Trophoblast cell (in vitro differentiated cells and primary cell): ENCODE results near the gene RFXANK.
"Not testable (repeated sequence)": the region's sequence is repeated elsewhere in the genome, so short reads cannot be mapped to it uniquely, and the experiment has no call there.

Experiments
- DNase-seq, 2 donors: peaks; one replicate each; pipeline ENCODE4 v3.0.0-alpha.2; 2016
- H2AFZ ChIP-seq: 2 replicates; pipeline ENCODE4 v1.6.1; 2013; ENCODE audit warnings: low read length, moderate library complexity, mild to moderate bottlenecking; ENCODE audit not compliant: insufficient read depth, poor library complexity
- H2AK5ac ChIP-seq: 2 replicates; pipeline ENCODE4 v1.6.1; 2013; ENCODE audit warnings: mild to moderate bottlenecking, low read length
- H2BK120ac ChIP-seq: 2 replicates; pipeline ENCODE4 v1.6.1; 2013; ENCODE audit warnings: low read length, mild to moderate bottlenecking, moderate library complexity; ENCODE audit not compliant: insufficient read depth, poor library complexity
- H2BK12ac ChIP-seq: 2 replicates; pipeline ENCODE4 v1.6.1; 2013; ENCODE audit warnings: mild to moderate bottlenecking, low read length, moderate library complexity
- H2BK5ac ChIP-seq: 2 replicates; pipeline ENCODE4 v1.6.1; 2013; ENCODE audit warnings: low read length, low read depth, moderate library complexity, mild to moderate bottlenecking; ENCODE audit not compliant: poor library complexity
- H3K14ac ChIP-seq: 2 replicates; pipeline ENCODE4 v1.6.1; 2013; ENCODE audit warnings: mild to moderate bottlenecking, low read length
- H3K18ac ChIP-seq: 2 replicates; pipeline ENCODE4 v1.6.1; 2013; ENCODE audit warnings: mild to moderate bottlenecking, low read length
- H3K23ac ChIP-seq: 2 replicates; pipeline ENCODE4 v1.6.1; 2013; ENCODE audit warnings: low read length
- H3K27ac ChIP-seq: 2 replicates; pipeline ENCODE4 v1.5.1; 2013; ENCODE audit warnings: low read depth, mild to moderate bottlenecking, inconsistent platforms, low read length, moderate library complexity
- H3K27me3 ChIP-seq: 2 replicates; pipeline ENCODE4 v1.6.1; 2013; ENCODE audit warnings: inconsistent platforms, mild to moderate bottlenecking, low read length, moderate library complexity; ENCODE audit not compliant: insufficient read depth
- H3K36me3 ChIP-seq, 2 experiments: 1 replicate in 1 of 2; 2 replicates in 1 of 2; pipeline ENCODE4 v1.6.1; 2013; ENCODE audit warnings: low read length in 2 of 2, mild to moderate bottlenecking in 2 of 2, moderate library complexity in 1 of 2; ENCODE audit not compliant: insufficient read depth in 2 of 2, control insufficient read depth in 1 of 2
- H3K4ac ChIP-seq: 2 replicates; pipeline ENCODE4 v1.6.1; 2013; ENCODE audit warnings: low read depth, mild to moderate bottlenecking, low read length, moderate library complexity
- H3K4me1 ChIP-seq, 2 experiments: 1 replicate in 1 of 2; 2 replicates in 1 of 2; pipeline ENCODE4 v1.6.1; 2013; ENCODE audit warnings: low read length in 2 of 2, mild to moderate bottlenecking in 2 of 2, moderate library complexity in 1 of 2; ENCODE audit not compliant: insufficient read depth in 2 of 2, control insufficient read depth in 1 of 2
- H3K4me2 ChIP-seq: 2 replicates; pipeline ENCODE4 v1.6.1; 2013; ENCODE audit warnings: inconsistent platforms, mild to moderate bottlenecking, low read length, moderate library complexity
- H3K4me3 ChIP-seq: 2 replicates; pipeline ENCODE4 v1.5.1; 2013; ENCODE audit warnings: mild to moderate bottlenecking, low read depth, low read length, inconsistent platforms
- H3K79me1 ChIP-seq: one replicate; pipeline ENCODE4 v1.6.1; 2013; ENCODE audit warnings: low read length
- H3K79me2 ChIP-seq: 2 replicates; pipeline ENCODE4 v1.6.1; 2013; ENCODE audit warnings: low read length, mild to moderate bottlenecking; ENCODE audit not compliant: control insufficient read depth, insufficient read depth, poor library complexity
- H3K9ac ChIP-seq: 2 replicates; pipeline ENCODE4 v1.6.1; 2013; ENCODE audit warnings: mild to moderate bottlenecking, low read length
- H3K9me3 ChIP-seq: 2 replicates; pipeline ENCODE4 v1.6.1; 2013; ENCODE audit warnings: low read depth, mild to moderate bottlenecking, control low read depth, inconsistent platforms, low read length; ENCODE audit not compliant: insufficient read depth
- H4K12ac ChIP-seq: 2 replicates; pipeline ENCODE4 v1.6.1; 2013; ENCODE audit warnings: low read depth, mild to moderate bottlenecking, low read length, moderate library complexity
- H4K8ac ChIP-seq: 2 replicates; pipeline ENCODE4 v1.6.1; 2013; ENCODE audit warnings: low read depth, mild to moderate bottlenecking, low read length, moderate library complexity
- H4K91ac ChIP-seq: one replicate; pipeline ENCODE4 v1.6.1; 2013; ENCODE audit warnings: low read depth, mild to moderate bottlenecking, low read length, moderate library complexity
- WGBS: extraction: QIAGEN DNeasy Blood & Tissue Kit; methylation state at CpG from one replicate; pipeline ENCODE4 v1.1.7; 2013; ENCODE audit warnings: missing lambda C conversion rate; ENCODE audit not compliant: insufficient read length, insufficient coverage; ENCODE audit errors: extremely low coverage; 5-methylcytosine and 5-hydroxymethylcytosine counted together

RFXANK gene

GRCh38 chr19:19170873-19171672 lies 21.0 kb upstream of the RFXANK start:
- no peak for DNase-seq
- Histone ChIP-seq H3K79me2 (no peaks in the 10 kb centered on the region), H3K9ac (no peak overlapping the region), H3K4me2 (no peak overlapping the region), H3K79me1 (no peaks in the 10 kb centered on the region), H3K36me3 (no peaks in the 10 kb centered on the region), H4K12ac (no peak overlapping the region), H3K4me3 (no peak overlapping the region), H2BK12ac (no peak overlapping the region), H3K23ac (no peak overlapping the region), H2AFZ (no peak overlapping the region), H3K4me1 (peaks cover 0 to 5% of the 10 kb centered on the region in 2 experiments), H4K91ac (no peak overlapping the region), H3K4ac (no peak overlapping the region), H3K18ac (no peak overlapping the region), H2BK5ac (no peak overlapping the region), H3K14ac (no peak overlapping the region), H3K27ac (no peak overlapping the region), H2BK120ac (no peak overlapping the region), H3K27me3 (no peaks in the 10 kb centered on the region), H3K9me3 (no peaks in the 10 kb centered on the region), H2AK5ac (no peak overlapping the region), H4K8ac (no peak overlapping the region)
- WGBS = no CpG with 5 or more reads among the region's 6 CpGs

GRCh38 chr19:19171821-19172532 lies 20.1 kb upstream of the RFXANK start:
- H2AFZ ChIP-seq = no peak overlapping the region
- H3K4me1 ChIP-seq = peaks cover 0 to 5% of the 10 kb centered on the region in 2 experiments
- no peak overlapping the region for H4K8ac ChIP-seq
- H2BK5ac ChIP-seq = no peak overlapping the region
- H3K4me2 ChIP-seq = no peak overlapping the region
- H3K27me3 ChIP-seq = no peaks in the 10 kb centered on the region
- H3K4me3 ChIP-seq = no peak overlapping the region
- no peak overlapping the region for H3K27ac ChIP-seq
- no peak overlapping the region for H2AK5ac ChIP-seq
- no peak overlapping the region for H3K4ac ChIP-seq
- no peak for DNase-seq
- no peak overlapping the region for H3K23ac ChIP-seq
- H3K9me3 ChIP-seq = no peaks in the 10 kb centered on the region
- H4K91ac ChIP-seq = peak overlapping the region; percentile 26
- H4K12ac ChIP-seq = no peak overlapping the region
- H3K14ac ChIP-seq = no peak overlapping the region
- H3K36me3 ChIP-seq = peaks cover 0 to 4% of the 10 kb centered on the region in 2 experiments
- WGBS = no CpG with 5 or more reads among the region's 8 CpGs
- no peak overlapping the region for H3K9ac ChIP-seq
- no peaks in the 10 kb centered on the region for H3K79me1 ChIP-seq
- H2BK12ac ChIP-seq = no peak overlapping the region
- H2BK120ac ChIP-seq = no peak overlapping the region
- no peaks in the 10 kb centered on the region for H3K79me2 ChIP-seq
- H3K18ac ChIP-seq = no peak overlapping the region

- not testable (repeated sequence) for H4K91ac ChIP-seq, H3K27ac ChIP-seq
- no CpG with 5 or more reads among the region's 5 CpGs for WGBS
Measured at GRCh38 chr19:19173243-19173642, 18.8 kb upstream of the RFXANK start.

GRCh38 chr19:19176950-19177349 lies 15.1 kb upstream of the RFXANK start:
- Histone ChIP-seq H4K12ac (no peak overlapping the region), H3K79me1 (no peaks in the 10 kb centered on the region), H3K23ac (no peak overlapping the region), H3K9me3 (no peaks in the 10 kb centered on the region), H3K9ac (no peak overlapping the region), H3K14ac (no peak overlapping the region), H3K18ac (no peak overlapping the region), H3K4ac (no peak overlapping the region), H2AK5ac (no peak overlapping the region), H3K4me1 (no peaks in the 10 kb centered on the region), H4K91ac (no peak overlapping the region), H3K27ac (no peak overlapping the region), H2AFZ (no peak overlapping the region), H2BK5ac (no peak overlapping the region), H4K8ac (no peak overlapping the region), H3K4me2 (no peak overlapping the region), H3K79me2 (no peaks in the 10 kb centered on the region), H3K36me3 (peaks cover 16 to 18% of the 10 kb centered on the region in 2 experiments), H3K4me3 (no peak overlapping the region), H2BK12ac (no peak overlapping the region), H3K27me3 (no peaks in the 10 kb centered on the region), H2BK120ac (no peak overlapping the region)
- no peak for DNase-seq
- WGBS = no CpG with 5 or more reads among the region's 8 CpGs

More at GRCh38 chr19:19173243-19173642, 18.8 kb upstream of the RFXANK start:
- not testable (repeated sequence) for H3K27me3 ChIP-seq, DNase-seq, H3K4me1 ChIP-seq, H2BK120ac ChIP-seq, H3K18ac ChIP-seq, H3K4me2 ChIP-seq, H2AFZ ChIP-seq, H3K4ac ChIP-seq, H3K79me2 ChIP-seq, H2AK5ac ChIP-seq, H2BK12ac ChIP-seq, H3K9me3 ChIP-seq, H3K9ac ChIP-seq, H2BK5ac ChIP-seq, H3K14ac ChIP-seq, H3K23ac ChIP-seq, H4K8ac ChIP-seq, H3K79me1 ChIP-seq, H4K12ac ChIP-seq, H3K4me3 ChIP-seq
- H3K36me3 ChIP-seq = peaks cover 4 to 10% of the 10 kb centered on the region in 2 experiments
